Left hindlimb (tissue), 1 donor: ENCODE data around the gene B3GALT5.

Experiments used
- DNase-seq: peaks from one replicate; pipeline ENCODE4 v3.0.0-alpha.2; 2018

B3GALT5 gene

DNA sequence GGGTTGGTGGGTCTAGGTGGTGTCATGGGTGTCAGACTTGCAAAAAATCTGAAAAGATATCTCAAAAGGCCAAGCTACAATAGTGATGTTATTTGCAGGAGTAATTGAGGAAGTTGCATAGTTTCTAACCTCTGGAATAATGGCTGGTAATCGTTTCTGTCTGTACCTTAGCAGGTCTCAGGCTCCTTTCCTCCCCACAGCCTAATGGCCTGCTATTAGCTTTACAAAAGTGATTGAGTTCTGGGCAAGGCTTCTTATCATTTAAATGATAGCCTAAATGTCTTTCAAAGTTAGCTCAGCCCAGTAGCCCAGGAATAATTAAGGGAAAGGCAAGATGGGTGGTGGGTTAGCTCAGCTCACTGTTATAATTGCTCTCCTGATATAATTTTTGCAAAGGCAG, 94.6 kb downstream of the B3GALT5 start:
- no peak for DNase-seq

DNA sequence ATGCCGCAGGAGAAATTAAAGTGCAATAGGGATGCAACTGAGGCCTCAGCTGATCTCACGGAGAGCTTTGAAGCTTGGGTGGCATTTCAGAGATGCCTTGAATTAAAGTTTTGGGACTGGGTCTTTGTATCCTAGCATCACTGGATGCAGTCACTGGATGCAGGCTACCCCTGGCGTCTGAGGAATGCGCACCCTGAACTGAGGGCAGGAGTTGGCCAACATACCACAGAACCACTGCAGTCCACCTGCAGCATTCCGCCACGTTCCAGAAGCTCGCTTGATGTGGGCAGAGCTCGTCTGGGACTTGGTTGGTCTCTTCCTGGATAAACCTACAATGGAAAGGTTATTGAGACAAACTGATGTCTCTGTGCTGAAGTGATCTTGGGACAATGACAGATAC, 98.1 kb downstream of the B3GALT5 start:
- no peak for DNase-seq

DNA sequence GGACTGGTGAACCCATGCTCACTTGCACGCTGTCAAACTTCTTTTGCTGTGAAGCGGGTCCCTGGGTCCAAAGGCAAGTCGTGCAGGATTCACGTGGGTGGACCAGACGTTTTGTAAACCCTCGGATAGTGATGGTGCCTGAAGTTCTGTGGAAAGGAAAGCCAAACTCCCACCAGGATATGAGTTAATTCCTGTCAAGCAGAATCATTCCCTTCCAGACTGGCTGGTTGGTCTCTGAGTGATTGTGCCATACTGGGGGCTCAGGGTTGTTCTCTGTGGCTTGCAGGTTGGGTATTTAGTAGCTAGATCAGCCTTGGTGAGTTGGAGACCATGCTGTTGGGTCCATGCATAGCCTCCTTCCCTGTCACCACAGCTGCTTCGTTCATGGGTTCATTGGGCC, 99.5 kb downstream of the B3GALT5 start:
- no peak for DNase-seq

DNA sequence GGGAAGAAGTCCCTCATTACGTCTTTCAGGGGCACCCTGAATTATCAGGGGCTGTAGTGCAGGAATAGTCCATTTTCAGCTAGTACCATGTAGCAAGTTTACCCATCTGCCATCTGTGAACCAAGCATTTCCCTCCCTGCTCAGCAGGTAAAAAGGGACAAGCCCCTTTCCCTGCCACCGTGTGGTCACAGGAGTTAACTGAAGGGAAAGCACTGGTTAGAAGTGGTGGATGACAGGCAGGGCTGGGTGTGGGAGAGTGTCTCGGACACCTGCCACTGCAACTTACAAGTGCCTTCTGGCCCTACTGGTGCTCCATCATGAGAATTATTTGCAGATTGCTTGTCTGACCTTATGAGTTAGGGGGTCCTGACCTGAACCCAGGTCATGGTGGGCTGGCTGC, 100.2 kb downstream of the B3GALT5 start:
- no peak for DNase-seq

DNA sequence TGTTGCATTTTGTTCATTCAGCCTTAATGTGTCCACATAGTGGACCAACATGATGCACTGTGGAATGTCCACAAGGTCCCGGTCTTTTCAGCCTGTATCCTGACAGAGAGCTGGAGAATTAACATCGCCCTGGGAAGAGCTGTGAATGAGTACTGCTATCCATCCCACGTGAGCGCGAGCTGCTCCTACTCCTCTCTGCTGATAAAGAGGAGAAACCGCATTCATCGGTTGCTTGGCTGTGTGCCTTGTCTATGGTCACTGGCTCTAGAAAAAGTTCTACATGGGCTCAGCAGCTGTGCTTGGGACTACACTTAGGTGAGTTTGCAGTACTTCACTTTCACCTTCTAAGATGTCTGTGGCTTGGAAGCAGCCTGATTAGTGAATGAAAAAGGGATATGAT, 101.2 kb downstream of the B3GALT5 start:
- no peak for DNase-seq

DNA sequence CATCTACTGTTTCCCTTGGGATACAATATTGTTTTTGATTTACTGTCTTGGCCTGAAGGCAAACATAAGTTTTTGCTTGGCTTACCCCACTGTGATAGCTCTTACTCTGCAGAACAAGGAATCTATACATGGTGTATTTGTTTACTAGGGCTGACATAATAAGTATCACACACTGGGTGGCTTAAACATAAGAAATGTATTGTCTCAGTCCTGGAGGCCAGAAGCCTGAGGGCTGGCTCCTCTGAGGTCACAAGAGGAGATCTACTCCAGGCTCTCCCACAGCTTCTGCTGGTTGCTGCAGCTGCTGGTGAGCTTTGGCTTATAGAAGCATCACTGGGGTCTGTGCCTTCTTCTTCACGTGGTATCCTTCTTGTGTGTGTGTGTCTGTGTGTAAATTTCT, 101.6 kb downstream of the B3GALT5 start:
- DNase-seq: no peak

DNA sequence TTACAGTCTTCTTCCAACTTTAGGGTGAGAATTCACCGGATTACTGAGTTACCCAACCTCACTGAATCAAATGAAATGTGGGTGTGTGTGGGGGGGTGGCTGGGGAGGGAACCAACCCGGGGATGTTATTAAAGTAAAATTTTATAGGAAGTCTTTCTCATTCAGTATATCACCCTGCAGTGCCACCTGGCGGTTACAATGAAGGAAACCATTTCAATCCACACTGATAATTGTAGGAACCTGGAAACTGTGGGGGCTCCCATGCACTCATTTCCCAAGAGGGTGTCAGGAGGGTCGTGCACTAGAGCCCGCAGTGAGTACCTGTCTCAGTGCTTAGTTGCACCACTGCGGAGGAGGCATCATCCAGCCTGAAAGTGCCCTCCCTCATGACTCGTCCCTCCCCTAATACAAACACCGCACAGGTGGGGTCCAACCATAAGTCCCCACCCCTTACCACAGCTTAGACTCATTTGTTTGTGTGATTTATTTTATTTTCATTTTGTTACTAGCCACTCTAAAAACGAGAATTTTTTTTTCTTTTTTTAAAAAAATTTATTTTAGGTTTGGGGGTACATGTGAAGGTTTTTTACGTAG, 103.2 kb downstream of the B3GALT5 start:
- peak; percentile 43 for DNase-seq

DNA sequence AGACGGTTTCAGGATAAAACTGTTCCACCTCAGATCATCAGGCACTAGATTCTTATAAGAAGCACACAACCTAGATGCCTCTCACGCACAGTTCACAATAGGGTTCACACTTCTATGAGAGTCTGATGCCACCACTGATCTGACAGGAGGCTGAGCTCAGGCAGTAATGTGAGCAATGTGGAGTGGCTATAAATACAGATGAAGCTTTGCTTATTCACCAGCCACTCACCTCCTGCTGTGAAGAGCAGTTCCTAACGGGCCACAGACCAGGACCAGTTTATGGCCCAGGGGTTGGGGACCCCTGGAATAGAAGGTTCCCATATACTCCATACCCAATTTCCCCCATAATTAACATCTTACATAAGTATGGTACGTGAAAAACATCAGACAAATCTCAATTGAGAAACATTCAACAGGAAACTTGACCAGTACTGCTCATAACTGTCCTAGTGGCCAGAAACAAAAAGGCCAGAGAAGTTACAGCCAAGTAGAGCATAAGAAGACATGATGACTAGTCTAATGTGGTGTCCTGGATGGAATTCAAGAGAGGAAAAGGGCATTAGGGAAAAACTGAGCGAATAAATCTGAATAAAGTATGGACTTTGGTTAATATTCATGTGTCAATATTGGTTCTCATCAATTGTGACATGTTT, 107.5 kb downstream of the B3GALT5 start:
- no peak for DNase-seq

DNA sequence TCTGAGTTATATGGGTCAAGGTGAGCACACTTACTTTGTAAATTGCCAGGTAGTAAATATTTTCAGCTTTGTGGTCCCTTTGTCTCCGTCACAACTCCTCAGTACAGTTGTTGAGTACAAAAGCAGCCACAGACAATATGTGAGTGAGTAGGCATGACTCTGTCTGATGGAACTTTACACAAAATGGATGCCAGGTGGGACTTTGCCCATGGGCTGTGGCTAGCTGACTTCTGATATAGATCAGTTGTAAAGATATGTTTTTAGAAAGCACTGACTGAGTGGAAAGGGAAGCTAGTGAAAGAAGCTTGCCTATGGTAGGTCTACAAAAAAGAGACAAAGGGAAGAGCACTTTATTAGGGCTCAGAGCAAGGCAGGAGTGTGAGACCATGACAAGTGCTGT, 109.1 kb downstream of the B3GALT5 start:
- no peak for DNase-seq
